Stimulated activated CD4-positive, alpha-beta T cell treated with anti-CD3 and anti-CD28 coated beads, Interleukin-2, amount 100 ng/mL, for 48 hours (primary cell): Measurements from ENCODE around the gene CLDN5.
"Not testable (repeated sequence)": the region's sequence is repeated elsewhere in the genome, so short reads cannot be mapped to it uniquely, and the experiment has no call there.

Experiments
- DNase-seq, 2 donors: peaks; one replicate each; pipeline ENCODE4 v3.0.0-alpha.2; 2020

CLDN5 gene, protein sequence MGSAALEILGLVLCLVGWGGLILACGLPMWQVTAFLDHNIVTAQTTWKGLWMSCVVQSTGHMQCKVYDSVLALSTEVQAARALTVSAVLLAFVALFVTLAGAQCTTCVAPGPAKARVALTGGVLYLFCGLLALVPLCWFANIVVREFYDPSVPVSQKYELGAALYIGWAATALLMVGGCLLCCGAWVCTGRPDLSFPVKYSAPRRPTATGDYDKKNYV

DNA sequence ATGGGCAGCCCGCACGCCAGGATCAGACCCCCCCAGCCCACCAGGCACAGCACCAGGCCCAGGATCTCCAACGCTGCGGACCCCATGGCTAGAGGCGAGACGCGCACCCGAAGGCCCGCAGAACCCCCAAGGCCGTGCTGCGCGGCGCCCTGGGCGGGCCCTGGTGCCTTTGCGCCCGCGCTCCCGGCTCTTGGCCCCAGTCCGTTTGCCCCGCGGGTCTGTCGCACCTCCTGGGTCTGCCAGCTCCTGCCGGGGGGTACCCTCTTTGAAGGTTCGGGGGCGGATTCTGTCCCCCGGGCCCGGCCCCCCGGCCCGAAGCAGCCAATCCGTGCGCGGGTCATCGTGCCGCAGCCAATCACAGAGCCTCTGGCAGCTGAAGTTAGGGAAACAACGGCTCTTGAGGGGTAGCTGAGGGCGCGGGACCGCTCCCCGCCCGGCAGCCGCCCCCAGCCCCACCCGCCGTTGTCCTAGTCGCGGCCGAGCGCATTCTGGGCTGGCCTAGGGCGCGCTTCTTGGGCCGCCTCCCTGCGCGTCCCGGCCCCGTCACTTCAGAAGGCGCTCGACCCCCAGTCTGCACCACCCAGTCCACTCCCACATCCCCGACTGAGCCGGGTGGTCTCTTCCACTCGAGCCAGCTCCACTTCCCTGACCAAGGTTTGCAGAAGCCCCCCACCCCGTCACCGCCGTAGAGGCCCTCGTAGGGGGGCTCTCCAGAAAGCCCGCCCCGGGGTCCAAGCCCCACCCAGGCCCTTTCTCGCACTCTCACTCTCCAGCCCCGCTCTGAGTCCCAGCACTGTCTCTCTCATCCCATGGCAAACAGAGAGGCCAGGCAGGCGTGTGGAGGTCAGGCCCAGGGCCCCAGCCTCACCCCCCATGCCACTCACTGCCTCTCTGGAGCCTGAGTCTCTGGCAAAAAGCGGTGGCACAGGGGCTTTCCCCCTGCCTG lies at the start of gene CLDN5:
CLDN5 (minus strand) TSS at position 241 of the 946 bp plus-strand sequence; CDS start at position 86, 155 bp downstream.
- DNase-seq: no peak

DNA sequence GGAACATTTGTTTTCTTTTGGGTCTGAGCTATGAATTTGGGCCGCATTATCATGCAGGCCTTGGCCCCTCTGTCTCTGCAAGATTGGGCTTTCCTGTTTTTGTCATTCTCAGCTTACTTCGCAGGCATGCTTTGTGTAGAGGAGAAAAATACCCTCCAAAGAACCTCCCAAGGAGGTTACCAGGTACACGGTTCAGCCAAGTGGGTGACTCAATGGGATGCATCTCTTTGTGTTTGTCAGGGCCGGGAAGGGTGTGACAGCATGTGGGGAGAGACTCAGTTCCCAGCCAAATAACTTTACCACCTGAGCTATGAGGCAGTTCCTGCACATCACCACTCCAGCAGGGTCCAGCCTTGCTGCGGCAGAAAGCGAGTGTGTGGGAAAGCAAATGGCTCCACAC lies 47.8 kb upstream of the CLDN5 start:
- DNase-seq: no peak

DNA sequence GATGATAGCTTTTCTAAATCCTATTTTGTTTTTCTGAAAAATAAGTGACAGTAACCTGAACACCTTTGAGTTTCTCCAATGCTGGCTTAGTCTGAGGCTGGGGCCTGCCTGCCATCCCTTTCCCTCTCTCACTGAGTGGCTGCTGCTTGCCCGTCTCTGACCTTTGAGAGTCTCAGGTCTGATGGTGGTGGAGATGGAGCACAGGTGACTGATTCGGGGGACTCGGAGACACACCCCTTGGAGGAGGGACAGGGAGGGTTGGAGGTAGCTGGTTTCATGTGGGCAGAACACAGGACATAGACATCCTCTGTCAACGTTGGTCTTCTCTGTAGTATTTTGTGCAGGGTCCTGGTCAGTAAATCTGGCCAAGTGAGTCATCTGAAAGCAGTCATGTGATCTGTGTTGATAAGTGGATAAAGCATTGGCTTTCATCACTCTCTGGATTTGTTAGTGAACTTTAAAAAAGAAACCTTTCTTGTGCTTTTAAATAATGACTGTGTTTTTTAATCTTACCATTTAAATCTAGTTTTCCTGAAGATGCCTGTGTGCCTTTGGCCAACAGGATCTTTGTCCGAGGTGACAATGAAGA lies 47.1 kb upstream of the CLDN5 start:
- no peak for DNase-seq

DNA sequence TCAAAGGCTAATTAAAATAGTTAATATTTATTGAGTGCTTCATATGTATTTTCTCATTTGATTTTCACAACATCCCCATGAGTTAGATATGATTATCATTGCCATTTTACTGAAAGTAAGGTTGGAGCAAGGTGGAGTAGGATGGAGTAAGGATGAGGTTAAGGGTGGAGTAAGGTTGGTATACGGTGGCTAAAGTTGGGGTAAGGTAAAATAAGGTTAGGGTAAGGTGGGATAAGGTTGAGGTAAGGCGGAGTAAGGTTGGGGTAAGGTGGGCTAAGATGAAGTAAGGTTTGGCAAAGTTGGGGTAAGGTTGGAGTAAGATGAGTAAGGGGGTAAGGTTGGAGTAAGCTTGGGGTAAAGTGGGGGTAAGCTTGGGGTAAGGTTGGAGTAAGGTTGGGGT lies 45.8 kb upstream of the CLDN5 start:
- DNase-seq: no peak

DNA sequence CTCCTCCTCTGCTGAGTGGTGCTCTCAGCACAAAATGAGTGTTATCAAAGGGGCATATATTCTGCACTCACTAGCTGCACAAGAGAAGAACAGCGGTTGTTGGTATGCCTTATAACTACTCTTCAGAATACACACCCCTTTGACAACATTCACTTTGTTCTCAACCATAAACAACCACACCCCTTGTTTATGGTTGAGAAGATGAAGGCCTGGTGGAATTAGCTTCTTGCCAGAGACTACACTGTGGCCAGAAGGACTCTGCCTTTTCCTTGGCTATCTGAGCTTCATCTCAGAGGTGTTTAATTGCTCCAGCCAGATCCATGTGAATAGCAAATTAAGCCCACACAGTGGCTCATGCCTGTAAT lies 45.0 kb upstream of the CLDN5 start:
- no peak for DNase-seq

DNA sequence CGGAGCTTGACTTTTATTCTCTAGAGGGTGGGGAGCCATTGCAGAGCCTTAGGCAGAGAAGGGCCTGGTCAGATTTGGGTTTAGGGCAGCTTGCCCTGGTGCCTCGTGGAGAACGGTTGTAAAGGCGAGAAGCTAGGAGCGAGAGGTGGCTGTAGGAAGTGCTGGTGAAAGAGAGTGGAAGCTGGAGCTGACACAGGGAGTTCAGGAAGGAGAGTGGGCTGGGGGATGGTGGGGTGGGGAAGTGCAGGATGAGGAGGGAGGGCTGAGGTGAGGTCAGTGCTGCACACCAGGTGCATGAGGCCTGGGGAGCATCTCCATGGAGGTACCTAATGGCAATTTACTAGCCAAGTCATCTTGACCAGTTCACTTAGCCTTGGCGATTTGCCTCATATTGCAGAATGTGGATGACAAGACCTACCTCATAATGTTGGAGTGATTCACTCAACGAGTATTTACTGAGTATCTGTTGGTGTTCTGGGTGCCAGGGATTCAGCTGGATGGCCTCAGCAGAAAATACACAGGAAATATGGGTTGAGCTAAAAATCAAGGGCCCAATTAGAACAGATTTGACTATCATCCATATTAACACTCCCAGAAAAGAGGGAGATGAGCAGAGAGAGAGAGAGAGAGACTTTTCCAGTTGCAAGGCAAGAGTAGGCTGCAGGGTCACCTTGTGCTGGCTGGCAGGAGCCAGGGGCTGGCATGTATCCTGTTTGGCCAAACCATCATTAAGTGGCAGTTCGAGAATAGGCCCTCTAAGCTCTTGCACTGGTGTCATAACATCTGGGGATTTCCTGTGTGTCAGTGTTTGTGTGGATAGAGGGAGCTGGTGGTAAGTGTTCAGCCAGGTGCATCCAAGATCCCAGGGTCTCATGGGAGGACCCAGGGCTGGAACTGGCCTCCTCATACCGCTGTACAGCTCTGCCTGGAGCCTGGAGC lies 44.4 kb upstream of the CLDN5 start:
- no peak for DNase-seq

DNA sequence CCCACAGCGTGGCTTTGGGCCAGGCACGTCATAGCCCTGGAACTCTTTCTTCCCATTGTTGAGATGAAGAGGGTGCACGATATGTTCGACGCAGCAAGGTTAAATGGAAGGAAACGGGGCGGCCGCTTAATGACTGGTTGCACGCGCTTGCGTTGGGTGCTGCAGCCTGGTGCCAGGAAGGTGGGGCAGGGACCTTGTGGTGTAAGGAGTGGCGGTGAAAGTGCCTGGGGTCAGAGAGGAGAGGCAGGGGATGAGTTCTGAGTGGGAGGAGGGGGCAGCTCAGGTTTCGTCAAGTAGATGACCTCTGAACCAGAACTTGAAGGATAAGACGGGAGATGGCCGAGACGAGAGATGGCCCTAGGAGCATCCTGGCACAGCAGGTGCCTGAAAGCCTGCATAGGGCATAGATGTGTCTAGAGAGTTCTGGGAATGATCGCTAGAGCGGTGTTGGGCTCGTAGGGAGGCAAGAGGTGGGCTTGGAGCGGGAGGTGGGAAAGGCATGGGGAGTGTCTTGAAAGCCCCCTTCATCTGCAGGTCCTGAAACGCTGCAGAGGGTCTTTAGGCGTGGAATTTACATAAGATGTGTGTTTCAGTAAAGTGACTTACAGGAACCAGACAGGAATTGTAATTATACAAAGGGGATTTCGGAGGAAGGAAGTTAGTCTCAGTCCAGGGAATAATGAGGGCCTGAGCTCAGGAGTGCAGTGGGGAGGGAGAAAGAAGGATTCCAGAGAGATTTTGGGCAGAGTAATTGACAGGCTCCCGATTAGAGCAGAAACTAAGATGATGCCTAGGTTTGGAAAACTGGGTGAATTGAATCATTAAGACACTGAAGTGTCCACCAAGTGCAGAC lies 43.2 kb upstream of the CLDN5 start:
- DNase-seq: no peak

DNA sequence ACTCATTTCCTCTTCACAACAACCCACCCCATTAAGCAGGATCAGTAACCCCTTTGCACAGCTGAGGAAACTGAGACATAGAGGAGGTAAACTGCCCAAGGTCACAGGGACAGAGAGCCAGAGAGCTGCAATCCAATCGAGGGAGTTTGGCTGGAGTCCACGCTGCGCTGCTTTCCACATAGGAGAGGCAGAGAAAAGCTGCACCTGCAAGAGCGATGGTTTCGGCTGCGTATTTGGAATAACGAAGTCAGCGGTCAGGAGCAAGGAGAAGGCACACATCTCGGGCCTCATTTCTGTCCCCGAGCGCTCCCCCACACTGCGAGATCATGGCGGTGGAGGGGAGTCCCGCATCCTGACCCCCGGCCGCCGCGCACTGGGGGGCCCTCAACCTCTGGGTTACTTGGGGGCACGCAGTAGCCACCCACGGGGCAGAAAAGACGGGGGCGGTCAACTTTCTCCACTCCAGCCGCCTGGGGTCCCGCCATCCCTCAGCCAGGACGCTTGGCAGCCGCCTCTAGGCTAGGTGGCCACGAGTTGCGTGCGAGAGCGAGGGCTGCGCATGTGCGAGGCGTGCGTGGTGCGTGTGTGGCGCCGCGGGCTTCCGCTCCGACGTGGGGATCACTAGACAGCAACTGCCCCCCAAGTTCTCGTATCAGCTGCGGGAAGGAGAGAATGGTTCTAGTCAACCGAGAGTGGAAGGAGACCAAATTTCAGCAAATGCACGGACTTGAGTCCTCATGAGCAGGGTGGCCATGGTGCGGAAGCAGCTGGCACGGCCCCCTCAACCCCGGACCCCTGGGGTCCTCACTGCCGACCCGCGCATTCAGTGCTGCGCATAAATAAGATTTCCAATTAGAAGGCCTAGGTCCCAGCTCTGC lies 42.3 kb upstream of the CLDN5 start:
- no peak for DNase-seq

DNA sequence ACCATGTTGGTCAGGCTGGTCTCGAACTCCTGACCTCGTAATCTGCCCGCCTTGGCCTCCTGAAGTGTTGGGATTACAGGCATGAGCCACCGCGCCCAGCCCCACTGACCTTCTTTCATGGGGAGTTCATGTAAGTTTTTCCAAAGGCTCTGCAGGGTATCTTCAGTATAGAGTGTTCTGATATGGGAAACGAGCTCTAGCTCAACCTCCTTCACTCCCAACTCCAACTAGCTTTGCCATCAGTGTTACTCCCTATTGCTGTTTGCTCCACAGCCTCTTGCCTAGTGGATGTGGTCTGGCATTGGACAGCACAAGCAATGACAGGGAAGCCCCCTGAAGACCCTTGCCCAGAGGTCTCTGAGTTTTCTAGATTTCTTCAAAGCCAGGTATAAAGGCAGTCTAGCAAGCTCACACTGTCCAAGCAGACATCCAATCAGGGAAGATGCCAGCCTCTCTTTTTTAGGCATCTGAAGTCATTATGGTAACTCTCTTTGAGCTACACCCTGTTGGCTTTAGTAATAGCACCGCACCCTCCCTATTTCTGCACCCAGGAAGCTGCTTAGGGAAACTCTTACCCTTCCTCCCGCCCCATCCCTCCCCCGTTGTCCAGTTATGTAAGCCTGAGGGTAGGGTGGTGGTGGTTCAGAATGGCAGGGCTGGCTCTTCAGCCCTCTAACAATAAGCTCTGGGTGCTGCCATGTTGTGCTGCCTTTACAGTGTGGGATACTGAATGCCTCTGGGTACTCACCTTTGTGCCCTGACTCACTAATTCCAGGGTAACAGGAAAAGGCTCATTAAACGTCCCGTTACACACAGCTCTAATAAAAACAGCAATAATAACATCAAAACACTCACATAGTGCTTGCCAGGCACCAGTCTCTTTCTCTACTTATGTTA lies 41.4 kb upstream of the CLDN5 start:
- no peak for DNase-seq

DNA sequence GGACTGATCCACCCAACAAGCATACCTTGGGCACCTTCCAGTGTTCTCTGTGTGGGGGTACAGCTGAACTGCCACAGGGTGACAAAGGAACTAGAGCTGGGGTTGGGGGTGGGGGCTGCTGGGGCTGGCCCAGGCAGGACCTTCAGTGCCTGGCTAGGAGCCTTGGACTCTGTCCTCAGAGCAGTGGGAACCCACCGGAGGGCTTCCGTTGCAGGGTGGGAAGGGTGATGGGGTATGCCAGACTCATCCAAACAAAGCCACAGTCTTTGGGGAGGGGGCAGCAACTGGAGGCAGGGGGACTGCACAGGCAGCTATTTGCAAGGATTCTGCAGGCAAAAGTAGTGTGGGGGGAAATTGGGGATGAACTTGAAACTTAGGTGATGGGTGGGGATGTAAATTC lies 35.7 kb upstream of the CLDN5 start:
- DNase-seq: no peak

DNA sequence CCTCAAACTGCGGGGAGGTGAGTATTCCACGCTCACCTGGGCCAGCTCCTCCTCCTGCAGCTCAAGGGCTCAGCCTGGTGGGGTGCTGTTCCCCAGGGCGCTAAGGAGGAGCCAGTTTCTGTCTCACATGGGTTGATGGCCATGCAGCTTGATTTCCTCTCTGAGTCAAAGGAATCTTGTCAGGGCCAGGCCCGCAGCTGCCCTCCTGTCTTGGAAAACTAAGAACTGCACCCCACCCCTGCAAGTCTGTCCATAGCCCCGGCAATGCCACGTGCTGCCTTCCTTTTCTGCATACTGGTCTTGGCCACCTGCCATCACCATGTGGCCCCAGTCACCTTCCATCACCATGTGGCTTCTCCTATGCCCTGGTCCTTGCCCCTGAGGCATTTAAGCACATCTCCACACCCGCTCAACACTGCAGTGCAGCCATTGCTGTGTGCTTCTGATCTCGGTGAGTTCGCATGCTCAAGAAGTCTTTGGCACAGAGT lies 35.2 kb upstream of the CLDN5 start:
- no peak for DNase-seq

DNA sequence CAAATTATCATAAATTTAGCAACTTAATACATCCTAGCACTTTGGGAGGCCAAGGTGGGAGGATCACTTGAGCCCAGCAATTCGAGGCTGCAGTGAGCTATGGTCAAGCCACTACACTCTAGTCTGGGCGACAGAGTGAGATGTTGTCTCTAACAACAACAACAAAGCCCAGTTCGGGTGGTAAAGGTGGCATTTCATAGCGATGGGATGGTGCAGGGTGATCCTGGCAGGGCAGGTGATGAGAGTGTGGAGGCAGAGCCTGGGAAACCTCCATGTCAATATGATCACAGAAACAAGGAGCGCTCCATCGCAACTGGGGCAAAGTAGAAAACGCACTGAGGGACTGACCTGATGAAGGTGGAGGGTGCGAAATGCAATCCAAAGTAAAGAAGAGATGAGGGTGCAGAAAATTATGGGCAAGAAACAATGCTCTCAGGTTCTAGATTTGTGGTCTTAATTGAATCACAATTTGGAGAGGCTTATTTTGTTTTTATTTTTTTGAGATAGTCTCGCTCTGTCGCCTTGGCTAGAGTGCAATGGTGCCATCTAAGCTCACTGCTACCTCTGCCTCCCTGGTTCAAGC lies 32.8 kb upstream of the CLDN5 start:
- no peak for DNase-seq

DNA sequence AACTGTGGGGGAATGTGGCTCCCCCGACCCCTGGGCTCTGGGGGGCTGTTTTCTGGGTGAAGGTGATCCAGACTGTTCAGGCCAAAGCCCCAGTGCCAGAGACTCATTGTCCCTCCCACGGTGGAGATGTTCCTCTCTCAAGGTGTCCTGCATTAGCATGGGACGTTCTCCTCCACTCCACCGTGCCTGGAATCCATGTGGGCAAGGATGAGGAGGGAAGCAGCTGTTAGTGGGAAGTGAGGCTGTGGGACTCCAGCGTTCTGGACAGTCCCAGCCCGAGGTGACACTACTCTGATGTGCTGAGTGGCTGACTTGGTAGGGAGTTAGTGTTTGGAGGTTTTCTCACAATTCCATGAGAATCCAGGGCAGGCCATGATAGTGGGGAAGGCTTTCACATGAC lies 31.4 kb upstream of the CLDN5 start:
- DNase-seq: no peak

DNA sequence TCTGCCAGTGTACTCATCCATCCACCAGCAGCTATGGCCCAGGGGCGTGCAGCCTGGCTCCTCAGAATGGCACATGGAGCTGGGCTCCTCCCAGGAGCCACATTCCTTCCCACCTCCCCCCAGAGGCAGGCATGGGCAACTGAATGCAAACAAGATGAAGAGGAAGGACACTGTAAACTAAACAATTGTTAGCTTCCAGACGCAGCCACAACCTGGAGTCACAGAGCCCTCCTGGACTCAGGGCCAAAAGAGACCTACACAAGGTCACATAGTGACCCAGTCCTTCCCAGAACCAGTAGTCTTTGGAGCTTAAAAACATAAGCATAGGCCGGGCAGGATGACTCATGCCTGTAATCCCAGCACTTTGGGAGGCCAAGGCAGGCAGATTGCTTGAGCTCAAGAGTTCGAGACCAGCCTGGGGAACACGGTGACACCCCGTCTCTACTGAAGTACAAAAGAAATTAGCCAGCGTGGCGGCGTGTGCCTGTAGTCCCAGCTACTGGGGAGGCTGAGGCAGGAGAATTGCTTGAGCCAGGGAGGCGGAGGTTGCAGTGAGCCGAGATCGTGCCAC lies 30.7 kb upstream of the CLDN5 start:
- no peak for DNase-seq

DNA sequence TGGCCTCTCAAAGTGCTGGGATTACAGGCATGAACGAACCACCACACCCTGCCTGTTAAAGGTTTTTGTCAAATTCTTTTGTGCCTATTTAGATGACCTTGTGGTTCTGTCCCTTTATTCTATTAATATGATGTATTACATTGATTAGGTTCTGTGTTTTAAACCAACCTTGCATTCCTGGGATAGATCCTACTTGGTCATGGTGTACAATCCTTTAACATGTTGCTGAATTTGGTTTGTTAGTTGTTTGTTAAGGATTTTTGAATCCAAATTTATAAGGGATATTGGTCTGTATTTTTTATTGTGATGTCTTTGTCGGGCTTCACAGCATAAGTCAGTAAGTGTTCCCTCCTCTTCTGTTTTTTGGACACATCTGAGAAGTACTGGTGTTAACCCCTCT lies 29.0 kb upstream of the CLDN5 start:
- DNase-seq: no peak

DNA sequence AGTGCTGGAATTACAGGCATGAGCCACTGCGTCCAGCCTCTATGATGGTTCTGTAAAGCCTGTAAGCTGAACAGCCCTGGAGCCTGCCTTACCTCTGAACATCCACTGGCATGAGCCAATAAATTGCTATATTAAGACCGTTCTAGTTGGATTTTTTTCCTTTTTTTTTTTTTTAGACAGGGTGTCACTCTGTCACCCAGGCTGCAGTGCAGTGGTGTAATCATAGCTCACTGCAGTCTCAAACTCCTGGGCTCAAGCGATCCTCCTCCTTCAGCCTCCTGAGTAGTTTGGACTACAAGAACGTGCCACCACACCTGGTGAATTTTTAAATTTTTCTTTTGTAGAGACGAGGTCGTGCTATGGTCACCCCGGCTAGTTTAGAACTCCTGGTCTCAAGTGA lies 26.2 kb upstream of the CLDN5 start:
- DNase-seq: no peak

DNA sequence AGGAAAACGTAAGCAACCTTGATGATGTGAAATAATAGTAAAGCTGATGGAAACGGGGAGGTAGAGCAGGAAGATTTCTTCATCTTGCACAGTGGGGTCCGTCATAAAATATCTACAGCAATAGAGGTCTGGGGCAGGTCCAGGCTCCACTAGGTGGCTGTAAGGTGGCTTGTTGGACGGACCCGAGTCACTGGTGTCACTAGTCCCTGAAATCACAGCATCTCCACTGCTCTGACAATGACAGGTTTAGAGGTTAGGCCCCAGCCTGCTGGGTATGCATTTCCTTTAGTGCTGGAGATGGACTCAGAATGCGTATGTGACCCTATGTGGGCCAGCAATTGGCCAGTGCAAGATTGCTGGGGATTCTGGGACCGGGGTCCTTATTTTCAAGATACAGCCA lies 25.2 kb upstream of the CLDN5 start:
- no peak for DNase-seq

DNA sequence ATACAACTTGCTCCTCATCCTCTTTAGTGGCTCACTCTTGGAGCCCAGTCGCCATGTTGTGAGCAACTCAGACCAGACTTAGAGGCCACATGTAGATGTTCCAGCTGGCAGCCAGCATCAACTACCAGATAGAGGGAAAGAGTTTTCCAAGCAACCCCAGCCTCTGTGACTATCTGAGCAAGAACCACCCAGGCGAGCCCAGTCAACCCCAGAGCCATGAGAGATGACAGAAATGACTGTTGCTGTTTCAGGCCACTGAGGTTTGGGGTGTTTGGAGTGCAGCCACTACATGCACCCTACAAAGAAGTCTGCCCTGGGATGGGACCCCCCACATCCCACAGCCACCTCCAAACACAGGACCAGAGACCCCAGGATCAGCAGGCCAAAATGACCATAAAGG lies 24.8 kb upstream of the CLDN5 start:
- no peak for DNase-seq

DNA sequence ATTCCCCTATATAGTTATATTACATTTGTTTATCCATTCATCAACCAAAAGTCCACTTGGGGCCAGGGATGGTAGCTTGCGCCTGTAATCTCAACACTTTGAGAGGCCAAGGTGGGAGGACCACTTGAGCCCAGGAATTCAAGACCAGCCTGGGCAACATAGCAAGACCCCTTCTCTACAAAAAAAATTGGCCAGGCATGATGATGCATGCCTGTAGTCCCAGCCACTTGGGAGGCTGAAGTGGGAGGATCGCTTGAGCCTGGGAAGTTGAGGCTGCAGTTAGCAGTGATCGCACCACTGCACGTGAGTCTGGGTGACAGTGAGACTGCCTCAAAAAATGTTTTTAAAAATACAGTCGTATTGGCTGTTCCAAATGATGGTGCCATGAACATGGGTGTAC lies 24.2 kb upstream of the CLDN5 start:
- not testable (repeated sequence) for DNase-seq
